ENCODE results near the gene WDFY1.

The WDFY1 gene

DNA sequence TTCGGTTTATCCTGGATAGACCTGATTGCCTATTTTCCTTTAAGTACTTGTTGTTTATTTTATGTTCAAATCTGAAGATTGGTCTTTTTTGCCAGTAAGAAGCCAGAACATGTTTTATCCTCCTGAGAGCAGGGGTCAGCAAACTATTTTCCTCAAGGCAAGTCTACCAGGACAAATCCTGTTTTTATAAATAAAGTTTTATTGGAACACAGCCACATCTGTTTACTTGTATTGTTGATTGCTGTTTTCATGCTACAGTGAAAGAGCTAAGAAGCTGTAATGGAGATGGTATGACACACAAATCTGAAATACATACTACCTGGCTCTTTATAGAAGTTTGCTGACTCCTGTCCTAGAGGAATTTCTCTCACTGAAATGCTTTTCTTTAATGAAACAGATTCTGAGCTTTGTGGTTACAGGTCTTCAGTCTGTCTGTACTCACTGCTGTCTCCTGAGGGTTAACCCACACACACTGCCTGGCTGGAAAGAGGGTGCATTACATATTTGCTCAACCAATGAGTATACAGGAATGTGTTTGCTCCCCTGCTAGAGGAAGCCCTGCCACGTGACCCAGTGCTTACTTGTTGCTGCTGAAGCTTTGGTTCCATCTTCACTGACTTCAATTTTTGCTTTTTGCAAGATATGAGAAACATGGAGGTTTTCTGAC, 34.7 kb upstream of the WDFY1 start:
- Histone ChIP-seq H3F3A (ENCODE audit: insufficient read depth, low read length) (no peaks in the 10 kb centered on the region), H3K9me2 (ENCODE audit: low read depth, low read length) (no peaks in the 10 kb centered on the region), H3K4me2 (ENCODE audit: low read length) (no peak overlapping the region), H3K27me3 (ENCODE audit: insufficient read depth, low read length) (peaks cover 10% of the 10 kb centered on the region; the same call in 1 of the 2 replicates), H3K9ac (ENCODE audit: low read length) (no peak overlapping the region), H3K36me3 (ENCODE audit: insufficient read depth, low read length) (no peaks in the 10 kb centered on the region), H2AFZ (ENCODE audit: low read length) (no peak overlapping the region), H3K79me2 (ENCODE audit: insufficient read depth, low read length) (no peaks in the 10 kb centered on the region), H3K27ac (ENCODE audit: low read depth, low read length, poor library complexity, severe bottlenecking) (no peak overlapping the region), H3K4me3 (ENCODE audit: low read depth, low read length, poor library complexity, severe bottlenecking) (no peak overlapping the region), H3K4me1 (ENCODE audit: insufficient read depth, low read length, severe bottlenecking) (no peaks in the 10 kb centered on the region), H4K20me1 (ENCODE audit: insufficient read depth, low read length) (no peaks in the 10 kb centered on the region), H3K9me3 (ENCODE audit: low read length) (no peaks in the 10 kb centered on the region)
- TF ChIP-seq, protein P1, sequence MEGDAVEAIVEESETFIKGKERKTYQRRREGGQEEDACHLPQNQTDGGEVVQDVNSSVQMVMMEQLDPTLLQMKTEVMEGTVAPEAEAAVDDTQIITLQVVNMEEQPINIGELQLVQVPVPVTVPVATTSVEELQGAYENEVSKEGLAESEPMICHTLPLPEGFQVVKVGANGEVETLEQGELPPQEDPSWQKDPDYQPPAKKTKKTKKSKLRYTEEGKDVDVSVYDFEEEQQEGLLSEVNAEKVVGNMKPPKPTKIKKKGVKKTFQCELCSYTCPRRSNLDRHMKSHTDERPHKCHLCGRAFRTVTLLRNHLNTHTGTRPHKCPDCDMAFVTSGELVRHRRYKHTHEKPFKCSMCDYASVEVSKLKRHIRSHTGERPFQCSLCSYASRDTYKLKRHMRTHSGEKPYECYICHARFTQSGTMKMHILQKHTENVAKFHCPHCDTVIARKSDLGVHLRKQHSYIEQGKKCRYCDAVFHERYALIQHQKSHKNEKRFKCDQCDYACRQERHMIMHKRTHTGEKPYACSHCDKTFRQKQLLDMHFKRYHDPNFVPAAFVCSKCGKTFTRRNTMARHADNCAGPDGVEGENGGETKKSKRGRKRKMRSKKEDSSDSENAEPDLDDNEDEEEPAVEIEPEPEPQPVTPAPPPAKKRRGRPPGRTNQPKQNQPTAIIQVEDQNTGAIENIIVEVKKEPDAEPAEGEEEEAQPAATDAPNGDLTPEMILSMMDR (IDR thresholded peaks at IDR 0.05; ENCODE audit: low read length): no peak
- no peak for TF ChIP-seq EZH2 (IDR thresholded peaks at IDR 0.05; ENCODE audit: borderline replicate concordance, low read length)

DNA sequence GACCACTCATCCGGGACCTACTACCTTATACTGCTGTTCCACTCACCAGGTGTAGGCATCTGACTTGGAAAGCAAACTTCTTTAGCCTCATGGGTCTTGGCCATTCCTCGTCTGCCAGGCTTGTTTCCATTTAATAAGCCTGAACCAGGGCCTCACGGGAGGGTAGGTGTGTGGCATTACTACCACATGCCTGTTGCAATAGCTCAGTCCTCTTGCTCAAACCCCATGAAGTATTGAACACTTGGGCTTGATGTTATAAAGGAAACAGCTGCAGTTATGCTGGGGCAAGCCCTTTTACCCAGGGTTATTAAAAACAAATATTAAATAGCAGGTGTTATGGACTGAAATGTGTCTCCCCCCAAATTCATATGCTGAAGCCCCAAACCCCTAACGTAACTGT, 33.3 kb upstream of the WDFY1 start:
- H3K9ac ChIP-seq (ENCODE audit: low read length): no peak overlapping the region
- H3K36me3 ChIP-seq (ENCODE audit: insufficient read depth, low read length): no peaks in the 10 kb centered on the region
- no peaks in the 10 kb centered on the region for H3K9me2 ChIP-seq (ENCODE audit: low read depth, low read length)
- H3K27ac ChIP-seq (ENCODE audit: low read depth, low read length, poor library complexity, severe bottlenecking): no peak overlapping the region
- no peaks in the 10 kb centered on the region for H3K79me2 ChIP-seq (ENCODE audit: insufficient read depth, low read length)
- H2AFZ ChIP-seq (ENCODE audit: low read length): no peak overlapping the region
- H3K4me1 ChIP-seq (ENCODE audit: insufficient read depth, low read length, severe bottlenecking): no peaks in the 10 kb centered on the region
- no peaks in the 10 kb centered on the region for H3F3A ChIP-seq (ENCODE audit: insufficient read depth, low read length)
- H3K9me3 ChIP-seq (ENCODE audit: low read length): no peaks in the 10 kb centered on the region
- H3K27me3 ChIP-seq (ENCODE audit: insufficient read depth, low read length): no peaks in the 10 kb centered on the region; the same call in 1 of the 2 replicates
- TF ChIP-seq EZH2 (IDR thresholded peaks at IDR 0.05; ENCODE audit: borderline replicate concordance, low read length): no peak
- TF ChIP-seq, protein P1 (IDR thresholded peaks at IDR 0.05; ENCODE audit: low read length): no peak
- H3K4me3 ChIP-seq (ENCODE audit: low read depth, low read length, poor library complexity, severe bottlenecking): no peak overlapping the region
- no peaks in the 10 kb centered on the region for H4K20me1 ChIP-seq (ENCODE audit: insufficient read depth, low read length)
- no peak overlapping the region for H3K4me2 ChIP-seq (ENCODE audit: low read length)

DNA sequence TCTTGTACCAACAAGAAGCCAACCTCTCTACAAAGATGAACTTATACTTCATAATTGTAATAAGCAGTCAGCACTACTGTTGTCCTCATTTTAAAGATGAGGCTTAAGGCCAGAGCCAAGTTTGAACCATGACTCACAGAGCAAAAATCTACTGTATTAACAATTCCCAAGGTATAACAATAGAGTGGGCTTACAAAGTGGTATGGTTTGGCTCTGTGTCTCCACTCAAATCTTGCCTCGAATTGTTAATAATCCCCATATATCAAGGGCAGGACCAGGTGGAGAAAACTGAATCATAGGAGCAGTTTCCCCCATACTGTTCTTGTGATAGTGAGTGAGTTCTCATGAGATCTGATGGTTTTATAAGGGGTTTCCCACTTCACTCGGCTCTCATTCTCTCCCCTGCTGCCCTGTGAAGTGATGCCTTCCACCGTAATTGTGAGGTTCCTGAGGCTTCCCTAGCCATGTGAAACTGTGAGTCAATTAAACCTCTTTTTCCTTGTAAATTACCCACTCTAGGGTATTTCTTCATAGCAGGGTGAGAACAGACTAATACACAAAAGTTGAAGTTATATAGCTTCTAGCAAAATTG, 31.6 kb upstream of the WDFY1 start:
- Histone ChIP-seq H3K4me2 (ENCODE audit: low read length) (no peak overlapping the region), H4K20me1 (ENCODE audit: insufficient read depth, low read length) (no peaks in the 10 kb centered on the region), H3K27ac (ENCODE audit: low read depth, low read length, poor library complexity, severe bottlenecking) (no peak overlapping the region), H3K27me3 (ENCODE audit: insufficient read depth, low read length) (no peaks in the 10 kb centered on the region; the same call in 1 of the 2 replicates), H3K36me3 (ENCODE audit: insufficient read depth, low read length) (no peaks in the 10 kb centered on the region), H3K79me2 (ENCODE audit: insufficient read depth, low read length) (no peaks in the 10 kb centered on the region), H3K9me2 (ENCODE audit: low read depth, low read length) (no peaks in the 10 kb centered on the region), H3F3A (ENCODE audit: insufficient read depth, low read length) (no peaks in the 10 kb centered on the region), H3K9me3 (ENCODE audit: low read length) (no peaks in the 10 kb centered on the region), H3K4me3 (ENCODE audit: low read depth, low read length, poor library complexity, severe bottlenecking) (no peak overlapping the region), H3K4me1 (ENCODE audit: insufficient read depth, low read length, severe bottlenecking) (no peaks in the 10 kb centered on the region), H3K9ac (ENCODE audit: low read length) (no peak overlapping the region), H2AFZ (ENCODE audit: low read length) (no peak overlapping the region)
- TF ChIP-seq, protein P1 (IDR thresholded peaks at IDR 0.05; ENCODE audit: low read length): no peak
- TF ChIP-seq EZH2 (IDR thresholded peaks at IDR 0.05; ENCODE audit: borderline replicate concordance, low read length): no peak
